Hindlimb muscle (tissue), 1 donor: ENCODE data around the gene NEGR1. TPM values are rescaled to one million over a fixed set of nuclear protein-coding genes. Genes with fewer than 3 reads are reported as not detected.

Experiments
- DNase-seq: peaks from one replicate; pipeline ENCODE4 v3.0.0-alpha.2; 2013
- polyA plus RNA-seq: library from polyadenylated mRNA; unstranded; fragments of 120-200 nt; gene quantifications from one replicate; pipeline ENCODE4 v1.2.1, GENCODE V29; 2013; ENCODE audit not compliant: insufficient read length

Gene NEGR1
- polyA plus RNA-seq, 1 donor, result 18.1 TPM

DNA sequence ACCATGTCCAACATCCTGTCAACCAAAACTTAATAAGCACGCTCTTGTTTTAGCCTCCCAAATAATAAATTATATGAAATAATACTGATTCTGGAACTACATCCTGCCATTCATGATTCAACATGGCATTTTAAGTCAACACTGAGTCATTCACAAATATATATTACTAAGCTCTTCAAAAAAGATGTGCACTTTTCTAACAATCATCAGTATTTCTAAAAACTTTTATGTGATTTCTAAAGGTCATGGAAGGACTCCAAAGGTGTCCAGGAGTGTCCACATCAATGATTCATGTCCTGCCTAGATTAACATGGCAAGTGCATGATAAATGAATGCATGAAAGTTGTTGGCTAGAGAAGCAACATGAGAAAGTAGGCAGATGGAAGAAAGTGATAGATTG lies 51.6 kb downstream of the NEGR1 start:
- DNase-seq, result no peak

DNA sequence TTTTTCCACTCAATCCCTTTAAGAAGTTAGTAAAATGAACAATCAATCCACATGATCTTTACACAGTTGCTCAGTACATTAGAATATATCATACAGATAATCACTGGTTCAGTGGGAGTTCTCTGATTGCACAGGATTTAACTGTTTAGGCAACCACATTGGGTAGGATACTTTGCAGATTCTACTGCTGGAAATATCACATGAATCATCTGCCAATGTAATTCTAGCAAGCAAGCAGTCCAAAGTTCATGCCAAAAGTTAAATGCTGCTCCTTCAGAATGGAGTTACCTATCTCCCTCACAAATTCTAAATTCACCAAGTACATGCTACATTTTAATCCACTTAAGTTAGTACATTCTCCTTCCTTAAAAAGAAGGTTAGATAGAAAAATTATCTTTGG lies 52.4 kb downstream of the NEGR1 start:
- no peak for DNase-seq

DNA sequence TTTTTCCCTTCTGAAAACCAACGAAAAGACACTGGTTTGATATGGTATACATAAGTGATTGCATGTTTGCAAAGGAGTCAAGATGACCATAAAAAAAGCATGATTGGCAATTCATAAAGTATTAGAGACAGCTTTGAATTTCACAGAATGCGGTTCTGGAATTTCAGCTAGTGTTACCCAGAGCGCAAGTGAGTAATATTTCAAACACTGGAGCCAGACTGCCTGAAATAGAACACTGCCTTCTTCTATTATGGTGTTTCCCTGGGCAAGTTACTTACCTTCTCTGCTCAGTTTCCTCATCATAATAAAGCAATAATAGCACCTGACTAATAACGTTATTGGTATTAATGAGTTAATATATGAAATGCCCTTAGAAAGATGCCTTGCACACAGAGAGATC lies 54.7 kb downstream of the NEGR1 start:
- no peak for DNase-seq

DNA sequence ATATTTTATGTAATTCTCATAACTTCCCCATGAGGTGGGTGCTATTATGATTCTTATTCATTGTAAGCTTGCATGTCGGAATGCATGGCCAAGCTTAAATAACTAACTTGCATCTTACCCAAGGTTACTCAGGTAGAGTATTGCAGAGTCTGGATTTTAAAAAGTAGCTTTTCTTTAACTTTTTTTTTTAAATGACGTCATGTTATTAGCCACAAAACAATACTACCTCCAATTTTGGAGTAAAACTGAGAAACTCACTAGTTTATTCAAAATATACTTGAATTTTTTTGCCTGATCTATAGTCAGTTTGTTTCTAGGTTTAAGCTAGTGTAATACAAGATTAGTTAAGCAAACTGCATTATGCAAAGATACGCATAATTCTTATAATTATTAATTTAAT lies 57.8 kb downstream of the NEGR1 start:
- no peak for DNase-seq

DNA sequence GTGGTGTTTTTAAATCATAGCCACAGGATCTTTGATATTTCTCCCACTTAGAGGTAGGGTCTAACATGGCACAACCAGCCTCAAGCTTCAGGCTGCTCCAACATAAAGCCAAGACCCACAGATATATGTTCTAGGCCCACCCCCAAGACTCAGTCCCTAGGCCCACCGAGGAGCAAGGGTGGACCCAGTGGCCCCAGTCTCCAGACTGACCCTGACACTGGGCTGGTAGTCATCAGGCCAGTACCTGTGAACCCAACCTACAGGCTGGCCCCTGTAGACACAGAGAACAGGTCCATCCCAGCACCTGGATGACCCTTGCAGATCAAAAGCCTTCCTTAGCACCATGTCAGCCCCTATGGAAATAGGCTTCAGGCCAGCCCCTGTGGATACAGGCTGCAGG lies 60.5 kb downstream of the NEGR1 start:
- no peak for DNase-seq

DNA sequence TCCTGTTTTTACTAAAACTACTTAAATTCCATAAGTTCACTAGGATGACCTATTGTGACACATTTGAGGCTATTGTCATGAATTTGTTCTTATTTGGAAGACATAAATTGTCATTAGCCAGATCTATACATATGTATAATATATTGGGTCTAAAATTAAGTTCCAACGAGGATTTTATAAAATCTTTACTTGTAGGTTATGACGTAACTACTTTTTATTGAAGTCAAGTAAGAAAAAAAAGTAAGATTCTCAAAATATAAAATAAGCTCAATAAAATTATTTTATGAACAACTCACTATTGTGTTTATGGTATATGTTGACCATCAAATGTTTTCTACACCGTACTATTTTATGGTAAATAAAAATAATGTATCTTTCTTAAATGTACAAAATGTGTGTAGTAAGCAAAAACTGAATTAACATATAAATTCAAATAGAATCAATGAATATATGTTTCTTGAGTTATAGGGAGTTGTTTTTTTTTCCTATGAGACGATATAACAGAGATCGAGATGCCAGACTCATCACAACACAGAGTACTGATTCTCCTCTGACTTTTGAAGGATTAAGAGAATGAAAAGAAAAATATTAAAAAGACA lies 64.1 kb downstream of the NEGR1 start:
- no peak for DNase-seq

DNA sequence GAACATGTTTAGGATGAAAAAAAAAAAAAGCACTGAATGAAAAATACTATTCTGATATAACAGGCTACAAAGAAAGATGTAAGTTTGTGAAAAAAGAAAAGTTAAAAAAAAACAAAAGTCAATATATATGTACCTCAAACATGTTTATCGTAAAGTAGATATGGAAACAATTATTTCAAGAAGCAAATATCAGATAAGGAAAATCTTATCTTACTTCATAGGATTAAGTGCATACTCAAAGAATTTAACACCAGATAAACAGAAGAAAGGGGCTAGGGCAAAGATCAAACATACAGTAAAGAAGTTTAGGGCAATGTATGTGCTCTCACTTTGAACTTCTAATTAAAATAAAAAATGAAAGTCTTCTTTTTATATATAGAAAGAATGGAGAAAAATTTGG lies 75.3 kb downstream of the NEGR1 start:
- DNase-seq, result no peak

DNA sequence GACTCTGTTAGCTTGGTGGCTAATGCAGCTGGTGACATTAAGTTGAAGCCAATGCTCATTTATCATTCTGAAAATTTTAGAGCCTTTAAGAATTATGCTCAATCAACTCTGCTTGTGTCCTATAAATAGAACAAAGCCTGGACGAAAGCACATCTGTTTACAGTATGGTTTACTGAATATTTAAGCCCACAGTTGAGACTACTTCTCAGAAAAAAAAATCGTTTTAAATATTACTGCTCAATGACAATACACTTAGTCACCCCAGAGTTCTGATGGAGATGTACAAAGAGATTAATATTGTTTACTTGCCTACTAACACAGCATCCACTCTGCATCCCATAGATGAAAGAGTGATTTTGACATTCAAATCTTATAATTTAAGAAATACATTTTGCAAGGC lies 79.6 kb downstream of the NEGR1 start:
- no peak for DNase-seq

DNA sequence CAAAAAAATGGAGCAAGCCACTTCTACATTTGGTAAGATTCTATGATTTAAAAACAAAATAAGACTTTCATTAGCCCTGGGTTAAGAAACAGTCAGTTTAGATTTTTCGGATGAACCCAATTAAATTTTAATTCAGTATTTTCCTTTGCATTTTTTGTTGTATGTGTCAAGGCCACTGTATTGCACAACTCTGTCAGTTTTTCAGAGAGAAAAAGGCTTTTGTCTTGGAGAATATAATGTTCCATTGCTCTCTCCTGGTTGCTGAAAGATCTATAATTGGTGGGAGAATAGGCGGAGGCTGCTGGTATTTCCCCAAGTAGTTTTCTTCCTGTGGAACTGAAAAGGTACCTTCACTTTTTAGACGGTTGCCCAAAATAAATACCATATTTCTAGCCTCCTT lies 84.6 kb downstream of the NEGR1 start:
- DNase-seq, result no peak

DNA sequence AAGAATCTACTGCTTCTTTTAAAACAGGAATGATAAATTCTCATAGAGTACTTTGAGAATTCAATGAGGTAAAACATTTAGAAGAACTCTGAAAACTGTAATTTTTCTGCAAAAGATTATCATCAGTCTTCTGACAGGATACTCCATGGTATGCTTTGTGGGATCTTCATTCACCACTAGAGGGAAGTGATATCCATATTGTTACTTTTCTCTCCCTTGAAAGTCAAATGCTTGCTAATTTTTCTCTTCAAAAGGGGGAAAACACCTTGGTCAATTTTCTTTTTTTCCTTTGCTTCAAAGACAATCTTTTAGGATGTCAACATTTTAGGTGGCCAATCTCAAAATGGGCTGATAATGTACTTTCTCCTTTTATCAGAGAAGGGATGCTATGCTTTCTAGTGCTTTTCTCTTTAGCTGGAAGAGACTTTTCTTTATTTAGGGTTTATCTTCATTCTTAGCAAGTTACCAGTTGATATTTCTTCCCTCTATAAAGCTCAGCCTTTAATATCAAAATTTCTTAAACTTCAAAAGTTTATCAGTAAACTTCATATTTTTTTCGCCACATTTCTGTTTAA lies 95.5 kb downstream of the NEGR1 start:
- DNase-seq, result no peak

DNA sequence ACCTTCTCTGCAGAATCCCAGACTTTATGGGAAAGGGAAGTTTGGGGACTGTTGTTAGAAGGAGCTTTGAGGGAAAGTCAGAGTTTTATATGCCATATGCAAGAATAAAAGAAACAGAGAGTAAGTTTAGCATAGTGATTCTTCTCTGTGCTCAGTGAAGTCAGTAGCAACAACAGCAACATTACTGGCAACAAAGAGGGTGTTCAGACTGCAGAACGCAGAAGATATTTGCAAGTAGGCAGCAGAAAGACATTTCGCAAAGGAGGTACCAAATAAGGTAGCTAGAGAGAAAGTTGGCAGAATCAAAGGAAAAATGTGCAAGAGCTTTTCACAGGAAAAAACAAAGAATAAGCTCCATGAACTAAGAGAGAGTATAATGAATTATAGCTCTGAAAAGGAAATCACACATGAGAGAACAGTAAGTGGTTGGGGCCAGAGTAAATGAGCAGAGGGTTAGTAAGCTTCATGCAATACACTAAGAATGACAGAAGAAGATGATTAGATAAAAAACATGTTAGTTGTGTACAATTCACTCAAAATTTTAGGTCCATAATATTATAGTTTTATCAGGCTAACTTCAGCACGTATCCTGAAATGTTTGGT lies 98.1 kb downstream of the NEGR1 start:
- DNase-seq, result no peak

DNA sequence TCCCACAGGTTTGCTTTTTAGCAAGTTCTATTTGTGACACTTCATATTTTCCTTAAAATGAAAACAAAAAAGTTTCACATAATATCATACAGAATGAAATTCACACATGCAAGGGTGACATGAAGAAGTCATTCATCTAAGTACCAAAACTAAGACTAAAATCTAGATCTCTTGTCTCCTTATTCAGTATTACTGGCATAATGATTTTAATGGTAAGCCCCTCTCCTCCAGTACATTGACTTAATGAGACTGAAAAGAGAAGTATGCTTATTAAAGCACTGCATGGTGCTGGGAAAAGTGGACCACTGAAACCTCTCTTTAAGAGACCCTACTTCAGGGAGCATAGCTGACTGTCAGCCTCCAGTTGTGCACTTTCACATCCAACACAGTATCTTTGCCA lies 99.5 kb downstream of the NEGR1 start:
- no peak for DNase-seq

DNA sequence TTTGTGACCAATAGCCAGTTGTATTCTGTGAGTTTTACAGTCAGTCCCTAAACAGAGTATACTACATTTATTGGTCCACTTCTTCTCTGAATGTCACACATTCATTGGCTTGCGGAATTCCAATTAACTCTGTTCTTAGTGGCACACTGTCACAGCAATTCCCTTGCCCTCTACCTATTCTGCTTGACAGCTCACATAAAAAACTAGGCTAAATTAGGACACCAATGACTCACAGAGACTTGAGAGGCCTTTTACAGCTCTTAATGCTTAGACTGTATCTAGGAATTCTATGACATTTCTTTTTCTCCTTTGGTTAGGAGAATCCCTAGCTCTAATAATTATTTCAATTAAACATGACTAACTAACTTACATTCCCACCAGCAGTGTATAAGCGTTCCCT lies 104.1 kb downstream of the NEGR1 start:
- DNase-seq, result no peak

DNA sequence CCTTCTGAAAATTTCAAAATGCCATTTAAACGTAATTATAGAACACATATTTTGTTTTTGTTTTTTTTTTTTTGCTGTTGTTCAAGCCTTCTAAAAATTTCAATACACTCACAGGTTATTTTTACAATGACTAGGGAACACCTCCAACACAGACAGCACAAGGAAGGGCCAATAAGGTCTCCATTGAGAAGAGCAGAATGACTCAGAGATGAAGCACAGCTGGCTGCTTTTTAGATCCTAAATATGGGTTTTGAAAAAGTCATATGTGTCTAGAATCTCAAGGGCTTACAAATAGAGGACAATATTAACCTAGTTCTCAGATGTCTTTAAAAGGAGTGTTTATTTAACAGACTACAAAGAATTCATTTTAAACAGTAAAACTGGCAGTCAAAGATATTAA lies 104.6 kb downstream of the NEGR1 start:
- DNase-seq, result no peak

DNA sequence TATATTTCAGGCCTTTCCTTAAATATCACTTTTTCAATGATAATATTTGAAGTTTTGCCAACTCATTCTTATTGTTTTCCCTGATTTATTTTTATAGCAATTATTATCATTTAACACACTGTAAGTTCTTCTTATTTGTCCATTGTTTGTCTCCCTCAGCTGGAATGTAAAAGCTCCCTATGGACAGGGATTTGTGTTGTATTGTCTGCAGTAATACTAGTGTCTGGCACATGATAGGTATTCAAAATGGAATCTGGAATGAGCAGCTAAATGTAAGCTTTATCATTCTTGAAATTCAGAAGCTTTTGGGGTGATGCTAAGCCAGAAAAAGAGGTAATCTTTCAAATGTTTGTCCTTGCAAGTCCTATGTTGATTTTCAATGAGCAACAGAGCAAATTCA lies 112.1 kb downstream of the NEGR1 start:
- DNase-seq, result no peak

DNA sequence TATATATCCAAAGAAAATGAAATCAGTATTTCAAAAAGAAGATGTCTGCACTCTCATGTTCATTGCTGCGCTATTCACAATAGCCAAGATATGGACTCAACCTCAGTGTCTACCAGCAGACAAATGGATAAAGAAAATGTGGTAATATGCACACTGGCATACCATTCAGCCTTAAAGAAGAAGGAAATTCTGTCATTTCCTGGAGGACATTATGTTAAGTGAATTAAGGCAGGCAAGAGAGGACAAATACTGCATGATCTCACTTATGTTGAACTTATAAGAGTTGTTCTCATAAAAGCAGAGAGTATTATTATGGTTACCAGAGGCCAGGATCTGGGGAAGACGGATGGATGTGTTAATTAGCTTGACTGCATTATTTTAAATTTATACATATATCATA lies 115.9 kb downstream of the NEGR1 start:
- DNase-seq, result no peak

DNA sequence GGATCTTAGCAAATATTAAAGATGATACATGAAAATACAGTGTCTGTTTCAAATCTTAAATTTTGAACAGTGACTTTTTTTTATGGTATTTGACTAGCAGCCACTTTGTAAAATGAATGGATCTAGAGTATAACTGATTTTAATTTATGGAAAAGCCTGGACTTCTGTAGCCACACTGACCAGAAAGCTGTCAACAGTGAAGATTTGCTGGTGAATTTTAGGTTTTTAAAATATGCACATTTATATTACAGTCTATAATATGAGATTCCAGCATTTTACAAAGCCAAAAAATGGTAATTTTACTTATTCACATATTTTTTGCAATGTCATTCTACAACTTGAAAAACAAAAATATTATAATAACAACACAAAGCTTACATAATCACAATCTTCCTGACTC lies 131.8 kb downstream of the NEGR1 start:
- DNase-seq, result no peak

DNA sequence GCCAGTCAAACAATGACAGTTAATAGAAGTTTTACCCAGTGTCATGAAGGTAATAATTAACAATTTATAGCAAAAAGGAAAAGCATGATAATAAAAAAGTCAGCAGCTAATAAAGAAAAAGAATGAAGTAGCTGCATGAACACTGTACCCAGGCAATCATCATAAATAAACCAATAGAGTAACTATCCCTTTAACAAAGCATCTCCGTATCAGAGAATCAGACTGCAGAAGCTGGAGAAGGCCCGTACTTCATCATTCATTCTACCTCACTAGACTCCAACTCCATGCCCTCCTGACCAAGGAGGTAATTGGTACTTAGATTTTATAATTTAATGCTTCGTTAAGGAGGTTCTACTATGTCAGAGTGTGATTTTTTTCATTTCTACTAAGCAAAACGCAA lies 140.5 kb downstream of the NEGR1 start:
- no peak for DNase-seq

DNA sequence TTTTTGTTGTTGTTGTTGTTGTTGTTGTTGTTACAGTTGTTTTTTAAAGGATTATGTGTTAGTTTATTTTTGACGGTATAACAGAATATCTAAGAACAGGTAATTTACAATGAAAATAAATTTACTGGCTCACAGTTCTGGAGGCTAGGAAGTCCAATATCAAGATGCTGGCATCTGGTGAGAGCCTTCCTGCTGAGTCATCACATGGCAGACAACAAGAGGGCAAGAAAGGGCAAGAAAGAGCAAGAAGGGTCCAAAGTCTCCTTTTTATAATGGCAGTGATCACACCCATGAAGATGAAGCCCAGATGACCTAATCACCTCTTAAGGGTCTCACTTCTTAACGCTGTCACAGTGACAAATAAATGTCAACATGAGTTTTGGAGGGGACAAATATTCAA lies 142.1 kb downstream of the NEGR1 start:
- DNase-seq, result no peak

DNA sequence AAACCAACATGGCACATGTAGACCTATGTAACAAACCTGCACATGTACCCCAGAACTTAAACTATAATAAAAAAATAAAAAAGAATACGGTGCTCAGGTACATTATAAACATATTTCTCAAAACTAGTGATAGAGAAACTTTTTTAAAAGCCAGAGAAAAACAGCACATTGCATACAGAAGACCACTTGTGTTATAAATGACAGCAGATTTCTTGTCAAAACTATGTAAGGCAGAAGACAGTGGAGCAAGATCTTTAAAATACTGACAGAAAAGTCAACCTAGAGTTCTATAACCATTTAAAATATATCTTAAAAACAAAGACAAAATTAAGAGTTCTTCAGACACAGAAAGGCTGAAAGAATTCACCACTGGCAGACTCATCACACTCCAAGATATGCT lies 144.7 kb downstream of the NEGR1 start:
- DNase-seq, result no peak

DNA sequence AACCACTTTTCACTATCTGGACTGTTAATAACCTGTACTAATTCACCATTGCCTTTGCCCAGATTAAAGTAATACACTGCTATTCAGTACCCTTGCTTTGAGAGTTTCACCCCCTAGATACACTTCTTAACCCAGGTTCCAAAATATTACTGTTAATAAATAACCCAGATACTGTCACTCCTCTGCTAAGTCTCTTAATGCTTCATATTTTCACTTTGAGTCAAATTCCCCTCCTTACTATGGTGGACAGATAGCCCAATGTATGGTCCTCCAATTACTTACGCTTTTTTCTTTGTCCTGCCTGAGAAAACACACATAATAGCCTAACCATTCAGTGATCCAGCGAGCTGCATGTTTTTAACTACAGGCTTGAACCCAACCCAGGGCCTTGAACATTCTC lies 152.5 kb downstream of the NEGR1 start:
- DNase-seq, result no peak

DNA sequence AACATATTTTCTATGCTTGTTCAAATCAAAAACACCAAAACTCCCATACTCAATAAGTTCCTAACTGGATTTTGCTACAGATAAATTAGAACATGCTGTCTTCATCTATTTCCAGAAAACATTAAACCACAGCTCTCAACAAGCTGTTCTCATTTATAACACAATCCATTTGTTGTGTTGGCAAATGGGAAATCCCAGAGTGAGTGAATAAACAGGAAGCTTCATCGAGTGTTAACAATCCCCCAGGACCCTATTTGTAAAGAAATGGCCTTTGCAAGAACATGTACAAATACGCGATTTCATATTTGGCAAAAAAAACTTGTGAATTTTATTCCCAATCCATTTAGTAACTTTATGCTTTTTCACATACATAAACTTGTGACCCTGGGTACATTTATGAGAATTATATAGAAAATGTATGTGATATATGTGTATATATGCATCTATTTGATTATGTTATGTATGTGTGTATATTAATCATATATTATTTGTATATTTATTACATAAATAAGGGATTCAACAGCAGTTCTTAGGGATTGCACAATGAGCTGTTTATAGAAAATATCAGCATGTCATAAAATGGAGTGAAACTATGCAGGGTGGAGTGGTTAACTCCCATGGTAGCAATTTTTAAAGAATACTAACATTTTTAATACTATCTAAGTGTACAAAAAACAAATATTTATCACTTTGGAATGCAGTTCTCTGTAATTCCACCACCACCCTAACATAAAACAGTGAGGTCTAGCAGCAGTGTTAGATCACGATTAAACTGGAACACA lies 160.0 kb downstream of the NEGR1 start:
- DNase-seq, result peak; percentile 66

DNA sequence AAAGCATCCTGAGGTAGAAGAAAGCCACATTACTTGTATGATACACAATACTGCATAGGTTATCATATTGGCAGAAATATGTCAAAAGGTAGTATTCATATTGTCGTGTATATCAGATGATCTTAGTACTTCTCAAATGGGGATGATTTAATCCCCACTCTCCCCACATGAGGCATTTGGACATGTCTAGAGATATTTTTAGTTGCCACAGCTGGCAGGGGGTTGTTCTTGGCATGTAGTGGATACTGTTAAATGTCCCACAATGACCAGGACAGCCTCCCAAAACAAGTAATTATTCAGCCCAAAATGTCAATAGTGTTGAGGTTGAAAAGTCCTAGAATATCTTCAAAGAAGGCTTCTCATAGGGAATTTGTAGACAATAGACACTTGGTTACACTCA lies 162.8 kb downstream of the NEGR1 start:
- DNase-seq, result no peak

DNA sequence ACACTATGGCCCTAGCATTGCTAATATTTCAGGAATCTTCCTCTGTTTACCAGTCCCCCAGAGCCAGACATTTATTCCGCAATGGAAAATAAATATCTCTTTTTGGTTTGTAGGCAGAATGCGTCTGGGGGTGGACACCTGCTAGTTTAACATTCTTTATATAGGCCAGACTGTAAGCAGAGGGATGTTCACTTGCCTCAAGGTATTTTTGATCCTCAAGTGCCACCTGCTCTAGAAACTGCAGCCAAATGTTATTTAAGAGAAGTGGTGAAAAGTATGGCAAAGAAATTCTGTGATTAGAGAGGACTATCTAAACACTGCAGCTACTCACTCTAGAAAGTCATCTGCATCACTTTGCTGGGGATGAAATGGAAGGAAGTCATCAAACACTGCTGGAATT lies 164.7 kb downstream of the NEGR1 start:
- no peak for DNase-seq
